Measurements from ENCODE around the gene RPUSD4. TPM values are rescaled to one million over a fixed set of nuclear protein-coding genes. Genes with fewer than 3 reads are reported as not detected.

RPUSD4 gene
- total RNA-seq, 1 donor from 2014 or later = 37.1 TPM

DNA sequence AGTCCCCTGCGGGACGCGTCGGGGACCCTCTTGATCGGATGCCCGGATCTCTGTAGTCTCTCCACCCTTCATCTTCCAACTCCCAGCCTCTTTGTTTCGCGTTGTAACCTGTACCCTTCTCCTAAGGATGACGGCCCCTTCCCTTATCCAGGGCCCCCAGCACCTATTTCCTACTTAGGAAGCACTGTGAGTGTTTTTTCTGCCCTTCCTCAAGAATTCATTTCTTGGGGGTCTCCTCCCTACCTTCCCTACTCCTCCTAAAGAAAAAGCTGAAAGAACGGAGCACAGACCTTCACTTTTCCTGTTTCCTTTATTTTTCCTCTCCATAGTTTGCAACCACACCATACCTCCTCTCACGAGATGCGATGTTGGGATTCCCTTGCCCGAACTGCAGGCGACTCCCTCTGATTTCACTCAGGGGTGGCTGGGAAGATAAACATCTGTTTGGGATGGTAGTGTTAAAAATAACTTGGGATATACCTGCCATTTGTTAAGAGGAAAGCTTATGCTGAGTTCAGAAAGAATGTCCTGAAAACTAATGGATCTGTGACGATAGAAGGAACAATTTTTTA, 725 bp upstream of the RPUSD4 start:
- no peak for DNase-seq

GRCh38 chr11:126210871-126211235, 597 bp downstream of the RPUSD4 start:
- DNase-seq = no peak

DNA sequence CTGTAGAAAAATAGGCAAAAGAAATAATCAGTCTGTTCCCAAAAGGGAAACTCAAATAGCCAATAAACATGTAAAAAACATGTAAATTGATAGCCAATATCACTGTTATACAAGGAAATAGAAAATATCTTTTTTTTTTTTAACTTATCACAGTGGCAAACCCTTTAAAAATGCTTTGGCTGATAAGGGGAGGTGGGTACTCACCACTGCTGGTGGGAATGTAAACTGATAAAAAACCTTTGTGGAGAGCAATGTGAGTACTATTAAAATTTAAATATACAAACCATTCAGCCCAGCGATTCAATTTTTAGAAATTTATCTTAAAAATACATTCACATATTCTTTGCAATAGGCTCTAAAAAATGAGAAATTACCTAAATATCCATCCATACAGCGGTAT, 3.6 kb downstream of the RPUSD4 start:
- DNase-seq = no peak

- DNase-seq = no peak
Measured at GRCh38 chr11:126205359-126205758, 6.1 kb downstream of the RPUSD4 start.

- no peak for DNase-seq
Measured at GRCh38 chr11:126202646-126203359, 8.6 kb downstream of the RPUSD4 start.

- no peak for DNase-seq
Measured at GRCh38 chr11:126198648-126199047, 12.8 kb downstream of the RPUSD4 start.

DNA sequence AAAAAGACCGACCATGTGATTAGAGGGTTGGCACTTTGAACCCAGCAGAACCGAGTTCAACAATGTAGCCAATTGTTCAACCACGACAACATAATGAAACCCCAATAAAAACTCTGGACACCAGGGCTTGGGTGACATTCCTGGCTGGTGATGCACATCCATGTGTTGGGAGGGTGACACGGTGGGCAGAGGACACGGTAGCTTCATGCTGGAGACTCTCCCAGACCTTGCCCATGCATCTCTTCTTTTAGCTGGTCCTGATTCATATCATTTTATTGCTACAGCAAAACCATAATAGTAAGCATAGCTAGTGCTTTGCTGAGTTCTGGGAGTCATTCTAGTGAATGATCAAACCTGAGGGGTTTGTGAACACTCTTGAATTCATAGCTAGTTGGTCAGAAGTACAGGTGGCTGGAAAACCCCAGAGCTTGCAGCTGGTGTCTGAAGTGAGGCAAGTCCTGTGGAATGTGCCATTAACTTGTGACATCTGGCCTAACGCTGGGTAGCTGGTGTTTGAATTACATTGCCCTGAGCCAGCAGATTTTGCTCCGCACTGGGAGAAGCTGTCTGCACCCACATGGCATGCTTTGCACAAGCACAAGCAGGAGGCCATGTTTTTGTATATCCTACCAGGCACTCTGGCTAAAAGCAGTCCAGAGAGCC, 14.0 kb downstream of the RPUSD4 start:
- no peak for DNase-seq

GRCh38 chr11:126195119-126195518, 16.3 kb downstream of the RPUSD4 start:
- DNase-seq = no peak

GRCh38 chr11:126194121-126194543, 17.3 kb downstream of the RPUSD4 start:
- no peak for DNase-seq

GRCh38 chr11:126193038-126193478, 18.4 kb downstream of the RPUSD4 start:
- DNase-seq = no peak

- no peak for DNase-seq
Measured at GRCh38 chr11:126192361-126192760, 19.1 kb downstream of the RPUSD4 start.

- DNase-seq = no peak
Measured at GRCh38 chr11:126191379-126192073, 19.9 kb downstream of the RPUSD4 start.

DNA sequence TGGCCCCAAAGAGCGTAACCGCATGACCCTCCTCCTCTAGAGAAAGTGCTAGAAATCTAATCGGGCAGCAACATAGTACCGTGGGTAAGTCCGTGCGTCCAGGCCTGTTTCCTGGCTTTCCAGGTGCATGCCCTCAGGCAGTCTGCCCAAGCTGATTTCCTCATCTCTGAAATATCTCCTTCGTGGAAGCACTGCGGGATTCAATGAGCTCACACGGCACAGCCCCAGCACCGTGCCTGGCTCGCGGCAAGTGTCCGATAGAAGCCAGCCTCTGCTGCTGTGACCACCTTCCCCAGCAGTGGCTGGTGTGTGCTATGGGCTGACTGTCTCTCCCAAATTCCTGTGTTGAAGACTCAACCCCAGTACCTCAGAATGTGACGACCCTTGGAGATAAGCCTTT, 20.7 kb downstream of the RPUSD4 start:
- DNase-seq = no peak

DNA sequence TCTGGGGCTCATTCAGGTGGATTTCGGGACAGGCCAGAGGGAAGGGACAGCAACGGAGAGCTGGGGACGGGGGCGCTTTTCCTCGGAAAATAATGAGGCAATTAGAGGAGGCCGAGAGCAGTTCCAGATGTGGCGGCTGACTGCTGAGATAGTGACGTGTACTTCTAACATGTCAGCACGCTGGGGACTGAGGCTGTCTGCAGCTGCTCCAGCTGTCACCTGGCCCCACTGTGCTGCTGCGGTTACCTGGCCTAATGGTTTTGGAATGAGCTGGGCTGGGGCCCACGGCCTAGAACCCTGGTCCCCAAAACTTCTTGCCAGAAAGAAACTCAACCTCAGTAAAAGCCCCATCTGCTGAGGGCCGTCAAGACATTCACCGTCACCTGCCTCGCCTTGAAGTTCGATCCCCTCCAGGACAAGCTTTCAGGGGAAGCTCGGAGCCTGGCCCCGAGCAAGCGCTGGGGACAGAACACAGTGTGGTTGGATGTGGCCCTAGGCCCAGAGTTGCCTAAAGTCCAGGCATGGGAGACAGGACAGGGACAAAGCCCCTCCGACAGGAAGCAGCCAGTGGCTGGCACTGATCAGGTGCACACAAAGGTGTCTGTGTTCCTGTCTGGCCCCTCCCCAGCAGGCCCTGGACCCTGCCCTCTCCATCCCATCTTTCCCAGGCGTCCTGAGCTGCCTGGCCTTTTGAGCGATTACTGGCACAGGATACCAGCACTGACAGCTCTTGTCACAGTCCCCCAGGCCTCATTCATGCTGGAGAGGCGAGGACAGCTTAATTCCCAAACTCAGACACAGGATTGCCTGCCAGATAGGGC, 22.1 kb downstream of the RPUSD4 start:
- no peak for DNase-seq

- no peak for DNase-seq
Measured at GRCh38 chr11:126188332-126189108, 22.9 kb downstream of the RPUSD4 start.

- no peak for DNase-seq
Measured at GRCh38 chr11:126186708-126187529, 24.5 kb downstream of the RPUSD4 start.

DNA sequence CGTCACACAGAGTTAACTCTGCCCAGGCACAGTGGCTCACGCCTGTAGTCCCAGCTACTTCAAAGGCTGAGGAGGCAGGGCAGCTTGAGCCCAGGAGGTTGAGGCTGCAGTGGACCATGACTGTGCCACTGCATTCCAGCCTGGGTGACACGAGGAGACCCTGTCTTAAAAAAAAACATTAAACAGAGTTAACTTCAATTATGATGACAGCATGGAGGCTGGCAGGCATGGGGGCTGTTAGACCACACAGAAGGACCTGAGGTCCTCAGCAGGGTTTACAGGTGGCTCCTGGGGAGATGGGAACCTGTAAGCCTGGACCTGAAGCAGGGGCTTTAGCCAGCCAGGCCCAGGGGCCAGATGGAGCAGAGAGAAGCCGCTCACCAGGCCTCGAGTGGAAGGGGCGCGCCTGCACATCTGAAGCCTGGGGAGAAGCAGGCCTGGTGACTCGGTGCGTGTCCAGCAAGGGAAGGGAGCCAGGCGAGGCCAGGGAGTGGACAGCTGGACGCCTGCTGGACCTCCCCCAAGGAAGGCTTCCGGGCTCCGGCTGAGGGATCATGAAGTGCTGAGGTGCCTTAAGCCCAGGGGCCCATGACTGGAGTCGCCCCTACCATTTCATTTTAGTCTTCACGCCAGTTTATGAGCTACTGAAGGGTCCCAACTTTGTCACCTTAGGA, 25.3 kb downstream of the RPUSD4 start:
- DNase-seq = no peak

DNA sequence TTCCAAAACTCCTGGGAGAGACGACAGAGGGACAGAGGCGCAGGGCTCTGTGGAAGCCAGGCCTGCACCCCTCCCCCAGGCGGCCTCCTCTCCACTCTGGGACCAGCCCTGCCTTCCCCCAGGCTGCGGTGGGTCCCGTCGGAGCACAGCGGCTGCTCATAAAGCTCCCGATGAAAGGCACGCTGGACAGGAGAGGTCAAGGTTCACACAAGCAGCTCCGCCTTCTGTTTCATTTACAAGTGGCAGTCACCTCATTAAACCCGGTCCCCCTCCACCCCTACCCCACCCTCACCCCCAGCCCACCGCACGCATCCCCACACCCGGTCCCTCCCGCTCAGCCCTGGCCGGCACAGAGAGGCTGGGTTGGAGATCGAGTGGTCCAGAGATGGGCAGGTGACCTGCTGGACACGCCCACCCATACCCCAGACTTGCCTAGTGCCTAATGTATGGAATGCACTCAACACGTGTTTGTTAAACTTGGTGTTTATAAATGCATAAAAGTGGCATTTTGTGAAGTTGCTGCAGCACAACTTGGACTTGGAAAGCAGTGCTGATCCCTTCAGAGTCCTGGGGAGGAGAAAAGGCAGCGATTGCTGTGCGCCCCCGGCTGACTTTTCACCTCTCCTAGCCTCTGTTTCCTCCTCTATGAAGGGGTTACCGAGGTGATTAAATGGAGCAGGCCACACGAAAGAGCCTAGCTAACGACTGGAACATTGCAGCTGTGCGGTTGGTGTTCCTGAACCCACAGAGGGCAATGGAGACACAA, 26.0 kb downstream of the RPUSD4 start:
- no peak for DNase-seq
